Dermis microvascular lymphatic vessel endothelial cell (primary cell): ENCODE measurements around the gene WNT6. TPM values are rescaled to one million over a fixed set of nuclear protein-coding genes. Genes with fewer than 3 reads are reported as not detected.

ENCODE experiments used
- DNase-seq, 2 donors: peaks; one replicate each; pipeline versions ENCODE4 v3.0.0 to v3.0.0-alpha.2; 2010; ENCODE audit warnings: low read depth in 2 of 2
- total RNA-seq: library from RNA; depleted of rRNA; stranded (reverse); fragments of >200 nt; gene quantifications from 2 replicates; pipeline ENCODE4 v1.2.1, GENCODE V29; 2014

The WNT6 gene
- total RNA-seq, 1 donor from 2014 or later: not detected

DNA sequence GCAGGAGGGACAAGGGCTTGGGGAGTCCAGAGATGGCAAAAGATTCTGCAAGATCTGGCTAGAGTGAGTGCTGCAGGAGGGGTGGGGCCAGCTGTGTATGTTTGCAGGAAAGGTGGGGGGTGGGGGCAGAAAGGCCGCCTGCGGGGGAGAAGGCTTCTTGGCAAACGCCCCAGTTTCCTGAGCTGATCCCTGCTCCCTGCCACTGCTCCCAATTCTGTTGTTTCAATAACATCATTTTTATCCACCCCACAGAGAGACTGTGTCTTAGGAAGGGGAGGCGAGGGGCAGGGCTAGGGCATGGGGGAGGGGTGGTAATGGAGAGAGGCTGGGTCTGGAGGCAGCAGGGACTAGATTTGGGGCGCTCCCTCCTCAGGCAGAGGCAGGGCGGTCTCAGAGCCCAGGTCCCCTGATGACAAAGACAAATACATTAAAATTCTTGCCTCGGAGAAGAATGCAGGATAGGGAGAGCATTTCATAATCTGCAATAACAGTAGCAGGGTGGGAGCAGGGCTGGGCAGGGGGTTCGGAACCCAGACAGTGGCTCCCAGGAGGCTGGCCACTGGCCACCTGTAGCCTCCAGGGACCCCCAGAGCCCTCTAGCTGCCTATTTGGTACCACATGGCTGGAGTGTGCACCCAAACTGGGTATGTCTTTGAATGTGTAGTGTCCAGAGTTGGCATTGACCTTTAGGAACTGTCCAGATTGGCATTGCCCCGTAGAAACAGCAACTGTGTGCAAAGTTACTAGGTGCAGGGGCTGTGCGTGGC lies 2.1 kb upstream of the WNT6 start:
- DNase-seq: no peak

DNA sequence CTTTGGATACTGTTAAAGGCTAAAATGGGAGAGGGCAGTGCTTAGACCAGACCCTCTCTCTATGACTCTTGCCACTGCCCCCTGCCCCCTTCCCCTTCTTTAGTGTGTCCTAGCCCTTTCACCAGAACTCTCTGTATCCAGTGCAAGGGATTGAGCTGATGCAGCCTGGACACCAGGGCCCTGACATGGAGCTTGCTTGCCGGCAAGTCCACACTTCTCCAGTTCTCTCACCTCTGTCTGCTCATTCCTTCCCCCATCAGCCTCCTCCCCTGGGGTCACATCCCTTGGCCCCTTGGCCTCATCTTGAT lies 1.5 kb upstream of the WNT6 start:
- no peak for DNase-seq

DNA sequence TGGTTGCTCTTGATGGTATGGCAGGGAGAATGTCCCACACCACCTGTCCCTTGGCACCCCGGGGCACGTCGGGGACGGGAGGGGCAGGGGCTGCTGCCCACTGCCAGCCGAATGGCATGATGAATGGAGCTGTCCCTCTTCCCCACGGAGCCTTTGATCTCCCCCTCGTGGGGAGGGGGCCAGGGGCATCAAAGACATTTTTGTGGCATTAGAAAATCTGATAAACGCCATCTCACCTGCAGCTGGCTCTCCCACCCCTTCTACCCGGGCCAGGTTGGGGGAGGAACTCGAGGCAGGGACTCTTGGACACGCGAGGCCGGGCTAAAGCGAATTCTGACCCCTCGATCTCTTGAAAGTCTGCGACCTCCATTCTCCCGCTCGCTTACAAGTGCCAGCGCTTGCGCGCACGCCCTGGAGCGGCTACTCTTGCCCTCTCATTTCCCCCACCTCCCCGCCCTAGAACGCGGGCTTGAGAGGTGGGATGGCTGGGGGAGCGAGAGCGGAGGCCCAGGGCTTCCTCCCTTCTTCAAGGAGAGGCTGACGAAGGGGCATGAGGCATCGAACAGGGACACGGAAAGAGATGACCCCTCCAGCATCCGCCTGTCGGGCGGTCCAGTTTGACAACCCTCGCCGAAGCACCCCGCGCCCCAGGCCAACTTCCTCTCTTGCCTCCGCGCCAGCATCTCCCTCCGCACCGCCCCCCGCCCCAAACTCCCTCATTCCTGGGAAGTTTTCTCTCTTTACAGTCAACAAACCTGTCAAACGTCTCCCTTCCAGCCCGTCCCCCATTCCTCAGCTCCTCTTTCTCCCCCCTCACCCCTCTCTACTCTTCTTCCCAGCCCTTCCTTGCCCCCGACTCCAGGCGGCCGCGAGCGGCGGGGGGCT lies 692 bp upstream of the WNT6 start:
- DNase-seq: no peak

DNA sequence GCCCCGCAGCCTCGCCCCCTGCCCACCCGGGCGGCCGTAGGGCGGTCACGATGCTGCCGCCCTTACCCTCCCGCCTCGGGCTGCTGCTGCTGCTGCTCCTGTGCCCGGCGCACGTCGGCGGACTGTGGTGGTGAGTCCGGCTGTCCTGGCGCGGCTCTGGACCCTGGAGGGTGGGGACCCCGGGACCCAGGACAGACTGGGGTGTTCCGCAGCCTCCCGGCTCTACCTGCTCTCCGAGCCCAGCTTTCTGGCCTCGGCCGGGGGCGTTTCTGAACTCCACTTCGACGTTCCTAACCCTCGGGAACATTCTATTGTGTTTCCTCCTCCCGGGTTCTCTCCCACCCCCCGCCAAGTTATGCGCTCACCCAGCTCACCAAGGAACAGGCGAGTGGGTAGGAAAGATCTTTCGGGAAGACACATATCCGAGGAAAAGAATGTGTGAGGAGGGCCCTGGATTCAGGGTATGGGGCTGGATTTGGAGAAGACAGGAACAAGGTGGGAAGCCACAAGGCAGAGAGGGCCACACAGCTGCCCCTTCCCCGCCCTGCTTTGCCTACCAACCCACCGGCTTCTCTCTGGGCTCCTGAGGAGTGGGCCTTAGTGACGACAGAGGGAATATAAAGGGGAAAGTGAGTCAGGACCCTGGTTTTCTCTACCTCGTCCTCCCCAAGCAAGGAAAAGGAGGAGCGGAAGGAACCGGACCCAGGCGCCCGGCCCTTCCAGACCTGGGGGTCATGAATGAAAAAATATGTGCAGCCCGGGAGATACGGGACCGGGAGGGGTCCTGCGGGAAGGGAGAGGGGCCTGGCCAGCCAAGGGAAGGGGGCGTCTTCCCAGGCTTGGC lies 605 bp downstream of the WNT6 start:
- no peak for DNase-seq

DNA sequence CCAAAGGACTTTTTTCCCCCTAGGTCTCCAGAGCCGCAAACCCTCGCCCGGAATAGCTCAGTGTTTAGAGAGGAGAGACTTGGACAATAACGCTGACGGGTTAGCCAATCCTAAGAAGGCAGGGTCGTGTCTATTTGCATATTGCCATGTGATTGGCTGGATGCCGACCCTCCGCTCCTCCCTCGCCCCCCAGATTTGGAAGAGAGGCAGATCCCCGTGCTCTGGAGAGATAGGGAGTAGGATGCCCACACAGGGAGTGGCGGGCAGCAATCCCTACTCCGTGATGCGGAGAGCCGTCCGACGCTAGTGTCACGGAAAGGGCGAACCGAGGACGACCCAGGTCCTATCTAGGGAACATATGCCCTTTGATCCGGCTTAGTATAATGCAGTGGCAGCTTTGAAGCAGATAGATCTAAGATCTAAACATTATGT lies 1.4 kb downstream of the WNT6 start:
- peak in 1 of 2 donors; percentile 43 for DNase-seq

DNA sequence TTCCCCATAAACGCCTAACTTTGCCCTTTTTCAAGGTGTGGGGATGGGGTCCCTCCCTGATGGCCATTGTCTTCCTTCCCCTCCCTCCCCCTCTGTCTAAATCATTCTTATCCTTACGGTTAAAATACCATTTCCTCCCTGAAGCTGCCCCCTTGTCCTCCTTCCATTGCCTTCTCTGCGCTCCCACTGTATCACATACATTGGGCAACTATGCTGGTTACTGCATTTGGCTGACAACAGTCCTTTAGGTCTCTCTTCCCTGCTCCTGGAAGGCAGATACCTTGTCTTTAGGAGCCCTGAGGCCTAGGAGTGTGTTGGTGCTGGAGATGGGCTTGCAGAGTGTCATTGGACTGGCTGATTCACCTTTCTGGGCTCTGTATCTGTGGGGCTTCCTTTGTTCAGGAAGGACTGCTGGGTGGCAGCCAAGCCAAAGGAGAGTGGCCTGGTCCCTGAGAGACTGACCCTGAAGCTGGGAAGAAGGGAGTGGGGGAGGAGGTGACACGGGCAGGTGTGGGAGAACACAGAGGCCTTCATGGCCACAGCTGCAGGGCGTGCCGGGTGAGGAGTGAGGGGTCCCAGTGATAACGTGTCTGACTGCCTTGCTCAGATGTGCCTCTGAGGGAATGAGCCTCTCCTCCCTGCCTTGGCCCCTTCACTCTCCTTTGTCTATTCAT lies 2.2 kb downstream of the WNT6 start:
- DNase-seq: no peak

DNA sequence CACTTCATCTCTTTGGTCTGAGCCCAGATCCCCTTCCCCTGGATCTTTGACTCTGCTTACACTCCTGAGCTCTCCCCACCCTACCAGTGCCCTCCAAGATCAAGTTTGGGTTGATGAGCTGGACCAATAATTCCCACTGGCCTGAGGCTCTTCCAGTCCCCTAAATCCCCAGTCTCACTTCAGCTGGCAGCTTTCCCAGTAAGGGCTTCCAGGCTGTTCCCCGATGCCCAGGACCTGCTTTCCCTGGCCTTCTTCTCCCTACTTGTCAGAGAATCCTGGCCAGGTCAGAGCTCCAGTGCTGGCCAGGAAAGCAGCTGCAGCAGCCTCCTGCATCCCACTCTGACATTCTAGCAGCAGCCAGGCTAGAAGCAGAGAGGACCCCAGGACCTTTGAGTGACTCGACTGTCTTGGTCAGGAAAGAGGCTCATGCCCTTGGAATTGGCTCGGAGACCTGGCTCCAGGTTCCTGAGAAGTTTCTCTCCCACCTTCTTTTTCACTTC lies 3.5 kb downstream of the WNT6 start:
- no peak for DNase-seq

DNA sequence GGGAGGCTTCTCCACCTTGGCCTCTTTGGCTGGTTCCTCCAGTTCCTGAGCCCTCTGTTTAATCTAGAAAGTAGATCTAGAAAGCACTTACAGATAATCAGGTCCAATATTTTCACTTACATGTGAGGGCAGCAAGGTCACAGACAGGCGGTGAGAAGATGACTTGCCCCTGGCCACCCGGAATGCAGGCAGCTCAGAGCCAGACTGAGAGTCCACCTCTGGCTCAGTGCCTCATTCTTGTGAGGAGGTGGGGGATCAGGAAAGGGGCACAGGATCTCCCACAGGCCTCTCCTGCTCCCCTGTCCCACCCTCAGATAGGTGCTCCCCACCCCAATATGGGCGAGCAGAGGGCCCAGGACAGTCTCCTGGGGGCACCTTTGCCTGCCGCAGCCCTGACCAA lies 5.8 kb downstream of the WNT6 start:
- DNase-seq: no peak

DNA sequence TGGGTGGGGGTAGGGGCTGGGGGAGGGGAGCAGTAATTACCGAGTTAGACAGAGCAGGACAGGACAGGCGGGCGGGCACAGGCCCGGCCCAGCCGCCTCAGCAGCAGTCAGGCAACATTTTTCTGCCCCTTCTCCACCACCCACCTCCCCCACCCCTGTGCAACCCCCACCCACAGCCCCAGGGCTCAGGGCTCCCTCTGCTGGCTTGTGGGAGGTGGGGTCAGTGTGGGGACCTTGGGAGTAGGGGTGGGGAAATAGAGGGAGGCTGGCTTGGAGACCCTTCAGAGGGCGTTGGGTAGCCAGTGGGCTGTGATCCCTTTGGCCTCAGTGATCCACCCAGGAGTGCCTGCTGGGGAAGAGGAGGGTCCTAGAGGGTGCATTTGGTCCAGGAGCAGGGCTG lies 6.4 kb downstream of the WNT6 start:
- no peak for DNase-seq

DNA sequence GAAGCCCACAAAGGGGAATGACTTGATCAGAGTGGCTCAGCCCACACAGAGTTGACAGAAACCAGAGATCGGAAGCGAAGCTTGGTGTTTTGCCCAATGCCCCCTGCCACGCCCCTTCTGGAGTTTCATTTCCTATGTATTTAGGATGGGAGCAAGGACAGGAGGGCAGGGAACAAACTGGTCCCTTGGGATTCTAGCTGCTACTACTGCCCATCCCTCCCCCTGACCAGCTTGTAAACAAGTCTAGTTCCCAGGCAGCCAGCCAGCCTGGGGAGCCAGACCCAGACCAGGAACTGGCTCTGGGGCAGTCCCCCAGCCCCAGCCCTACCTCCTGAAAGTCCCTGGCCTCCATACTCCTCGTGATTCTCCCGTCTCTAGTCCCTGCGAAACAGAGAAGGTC lies 8.3 kb downstream of the WNT6 start:
- no peak for DNase-seq

DNA sequence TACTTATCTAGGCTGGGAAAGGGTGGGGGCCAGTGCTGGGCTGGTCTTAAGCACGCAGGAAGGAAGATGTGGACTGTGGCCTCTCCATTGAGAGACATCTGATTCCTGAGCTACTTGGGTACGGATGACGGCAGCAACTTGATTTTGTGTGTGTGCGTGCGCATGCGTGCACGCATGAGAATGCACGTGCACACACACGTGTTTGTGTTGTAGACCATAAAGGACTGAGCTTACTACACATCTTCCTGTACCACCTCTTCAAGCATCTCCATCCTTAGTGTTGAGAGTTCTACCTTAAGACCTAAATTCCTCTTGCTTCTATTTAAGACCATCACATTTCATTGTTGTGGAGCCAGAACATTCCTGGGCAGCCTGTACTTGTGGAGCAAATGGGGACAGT lies 9.5 kb downstream of the WNT6 start:
- no peak for DNase-seq

DNA sequence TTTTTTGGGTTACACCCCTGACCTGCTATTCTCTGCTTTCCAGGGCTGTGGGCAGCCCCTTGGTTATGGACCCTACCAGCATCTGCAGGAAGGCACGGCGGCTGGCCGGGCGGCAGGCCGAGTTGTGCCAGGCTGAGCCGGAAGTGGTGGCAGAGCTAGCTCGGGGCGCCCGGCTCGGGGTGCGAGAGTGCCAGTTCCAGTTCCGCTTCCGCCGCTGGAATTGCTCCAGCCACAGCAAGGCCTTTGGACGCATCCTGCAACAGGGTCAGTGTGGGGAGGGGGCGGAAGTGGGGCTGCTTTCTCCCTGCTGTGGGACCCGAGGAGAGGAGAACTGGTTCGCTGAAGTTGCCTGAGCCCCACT lies 11.4 kb downstream of the WNT6 start:
- DNase-seq: no peak

DNA sequence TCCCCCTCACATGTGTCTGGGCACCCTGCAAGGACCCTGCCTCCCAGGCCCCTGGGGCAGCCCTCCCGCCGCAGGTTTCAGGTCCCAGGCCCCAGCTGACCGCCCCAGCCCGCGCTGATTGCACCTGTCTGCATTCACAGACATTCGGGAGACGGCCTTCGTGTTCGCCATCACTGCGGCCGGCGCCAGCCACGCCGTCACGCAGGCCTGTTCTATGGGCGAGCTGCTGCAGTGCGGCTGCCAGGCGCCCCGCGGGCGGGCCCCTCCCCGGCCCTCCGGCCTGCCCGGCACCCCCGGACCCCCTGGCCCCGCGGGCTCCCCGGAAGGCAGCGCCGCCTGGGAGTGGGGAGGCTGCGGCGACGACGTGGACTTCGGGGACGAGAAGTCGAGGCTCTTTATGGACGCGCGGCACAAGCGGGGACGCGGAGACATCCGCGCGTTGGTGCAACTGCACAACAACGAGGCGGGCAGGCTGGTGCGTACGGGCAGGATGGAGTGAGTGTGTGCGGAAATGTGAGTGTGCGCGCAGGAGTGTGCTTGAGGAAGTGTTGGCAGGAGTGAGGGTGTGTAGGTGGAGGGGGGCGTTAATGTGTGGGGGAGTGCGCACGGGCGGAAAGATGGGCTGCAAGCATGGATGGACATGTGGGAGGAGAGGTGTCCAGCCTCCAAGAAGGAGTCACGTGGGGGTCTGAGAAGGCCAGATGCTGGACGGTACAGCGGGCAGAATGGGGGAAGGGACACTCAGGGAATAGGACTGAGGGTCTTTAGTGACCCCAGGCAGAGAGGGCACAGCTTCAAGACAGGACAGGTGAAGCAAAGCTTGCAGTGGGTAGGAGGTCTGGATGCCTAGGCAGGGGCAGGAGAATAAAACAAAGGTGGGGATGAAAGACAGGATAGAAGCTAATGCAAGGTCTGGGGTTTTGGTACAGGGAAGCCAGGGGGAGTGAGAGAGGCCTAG lies 12.0 kb downstream of the WNT6 start:
- DNase-seq: no peak

DNA sequence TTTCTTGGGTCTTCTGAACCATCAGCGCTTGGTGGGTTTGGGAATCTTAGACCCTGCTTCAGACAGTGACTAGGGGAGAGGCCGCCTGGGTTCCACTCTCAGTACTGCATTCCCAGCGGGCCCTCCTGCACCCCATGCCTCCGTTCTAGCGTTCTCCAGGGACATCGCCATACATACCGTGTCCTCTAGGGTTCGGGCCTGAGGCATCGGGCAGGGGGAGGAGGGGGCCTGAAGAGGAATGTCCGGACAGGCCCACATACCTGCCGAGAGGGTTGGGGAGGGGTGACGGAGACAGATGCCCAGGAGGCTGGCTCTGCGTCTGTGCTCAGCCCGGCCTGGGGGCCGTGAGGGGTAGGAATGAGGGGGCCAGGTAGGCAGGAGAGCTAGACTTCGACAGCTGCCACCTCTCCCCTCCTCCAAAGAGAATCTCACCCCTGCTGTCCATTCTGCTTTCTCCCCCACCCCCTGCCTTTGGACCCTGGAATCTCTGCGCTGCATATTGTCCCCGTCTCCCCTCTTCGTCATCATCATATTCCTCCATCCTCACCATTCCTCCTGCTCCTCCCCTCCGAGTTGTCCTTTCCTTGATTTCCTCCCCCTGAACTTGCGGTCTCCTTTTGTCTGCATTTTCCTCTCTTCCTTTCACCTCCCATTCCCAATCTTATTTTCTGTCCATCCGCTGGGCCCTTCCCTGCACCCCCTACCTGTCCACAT lies 13.2 kb downstream of the WNT6 start:
- no peak for DNase-seq

DNA sequence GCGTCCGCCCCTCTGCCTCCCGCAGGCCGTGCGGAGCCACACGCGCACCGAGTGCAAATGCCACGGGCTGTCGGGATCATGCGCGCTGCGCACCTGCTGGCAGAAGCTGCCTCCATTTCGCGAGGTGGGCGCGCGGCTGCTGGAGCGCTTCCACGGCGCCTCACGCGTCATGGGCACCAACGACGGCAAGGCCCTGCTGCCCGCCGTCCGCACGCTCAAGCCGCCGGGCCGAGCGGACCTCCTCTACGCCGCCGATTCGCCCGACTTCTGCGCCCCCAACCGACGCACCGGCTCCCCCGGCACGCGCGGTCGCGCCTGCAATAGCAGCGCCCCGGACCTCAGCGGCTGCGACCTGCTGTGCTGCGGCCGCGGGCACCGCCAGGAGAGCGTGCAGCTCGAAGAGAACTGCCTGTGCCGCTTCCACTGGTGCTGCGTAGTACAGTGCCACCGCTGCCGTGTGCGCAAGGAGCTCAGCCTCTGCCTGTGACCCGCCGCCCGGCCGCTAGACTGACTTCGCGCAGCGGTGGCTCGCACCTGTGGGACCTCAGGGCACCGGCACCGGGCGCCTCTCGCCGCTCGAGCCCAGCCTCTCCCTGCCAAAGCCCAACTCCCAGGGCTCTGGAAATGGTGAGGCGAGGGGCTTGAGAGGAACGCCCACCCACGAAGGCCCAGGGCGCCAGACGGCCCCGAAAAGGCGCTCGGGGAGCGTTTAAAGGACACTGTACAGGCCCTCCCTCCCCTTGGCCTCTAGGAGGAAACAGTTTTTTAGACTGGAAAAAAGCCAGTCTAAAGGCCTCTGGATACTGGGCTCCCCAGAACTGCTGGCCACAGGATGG lies 14.0 kb downstream of the WNT6 start:
- no peak for DNase-seq

DNA sequence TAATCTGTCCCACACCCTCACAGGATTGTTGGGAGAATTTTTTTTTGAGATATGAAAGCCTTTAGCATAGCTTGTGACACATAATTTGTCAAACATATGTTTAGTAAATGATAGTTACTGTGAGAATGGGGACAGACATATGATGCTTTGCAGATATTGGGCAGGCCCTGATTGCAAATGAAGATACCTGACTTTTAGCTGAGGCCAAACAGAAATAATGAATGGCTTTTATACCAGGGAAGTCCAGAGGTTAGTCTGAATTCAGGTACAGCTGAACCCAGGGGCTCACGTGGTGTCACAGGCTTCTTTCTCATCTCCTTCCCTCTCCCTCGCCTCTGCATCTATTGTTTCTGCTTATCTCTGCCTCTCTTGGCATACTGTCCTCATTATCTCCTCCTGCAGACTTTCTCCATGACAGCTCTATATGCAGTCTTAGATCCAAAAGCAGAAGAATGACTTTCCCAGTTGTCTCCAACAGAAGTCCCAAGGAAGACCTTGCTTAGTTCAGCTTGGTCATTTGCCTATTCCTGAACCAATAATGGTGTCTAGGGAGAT lies 16.2 kb downstream of the WNT6 start:
- no peak for DNase-seq

DNA sequence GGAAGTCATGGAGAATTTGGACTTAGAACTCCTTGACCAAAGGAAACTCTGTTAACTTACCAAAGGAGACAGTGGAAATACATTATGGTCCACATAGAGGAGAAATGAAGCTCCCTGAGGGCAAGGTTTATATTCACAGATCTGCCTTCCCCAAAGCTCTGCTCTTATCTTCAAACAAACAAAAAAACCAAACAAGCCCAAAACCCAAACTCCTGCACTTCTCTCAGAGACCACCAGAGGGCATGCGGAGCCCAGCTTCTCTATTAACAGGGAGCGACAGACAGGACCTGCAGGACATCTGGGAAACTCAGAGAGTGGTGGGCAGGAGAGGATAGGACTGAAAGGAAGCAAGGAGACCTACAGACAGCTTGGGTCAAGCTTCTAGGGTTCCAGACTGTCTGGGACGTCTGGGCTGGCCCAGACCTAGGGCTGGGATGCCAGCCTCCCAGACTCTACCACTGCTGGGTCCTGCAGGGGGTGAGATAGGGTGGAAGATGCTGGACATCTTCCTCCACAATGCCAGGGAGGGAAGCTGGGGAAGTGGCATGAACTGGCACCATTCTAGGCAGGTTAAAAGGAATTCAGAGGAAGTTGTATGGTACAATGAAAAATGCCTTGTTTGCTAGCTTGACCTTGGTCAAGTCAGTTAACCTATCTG lies 17.1 kb downstream of the WNT6 start:
- peak; percentile 29 to 63 for DNase-seq

DNA sequence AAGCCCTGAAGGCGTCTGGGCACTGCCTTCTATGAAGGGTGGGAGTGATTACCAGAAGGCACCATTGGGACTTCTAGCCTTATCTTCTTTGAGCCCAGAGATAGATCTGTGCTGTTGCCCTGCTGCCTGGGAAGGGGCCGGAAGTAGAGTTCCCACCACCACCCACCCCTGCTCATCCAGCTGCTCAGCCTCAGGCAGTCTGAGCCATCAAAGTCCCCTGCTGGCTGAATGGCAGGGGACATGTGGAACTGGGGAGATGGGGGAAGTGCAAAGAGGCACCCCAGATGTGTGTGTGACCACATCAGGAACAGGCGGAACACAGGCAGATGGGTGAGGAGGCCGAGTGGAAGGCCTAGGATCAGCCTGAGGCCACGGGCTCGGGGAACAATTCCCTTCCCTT lies 17.7 kb downstream of the WNT6 start:
- DNase-seq: no peak
